RPMI7951 (cell line): ENCODE results near the gene LSM2. TPM values are rescaled to one million over a fixed set of nuclear protein-coding genes. Genes with fewer than 3 reads are reported as not detected.
A peak's percentile ranks its signal among the peaks of the same experiment; 100 is the strongest.
"Not testable (repeated sequence)": the region's sequence is repeated elsewhere in the genome, so short reads cannot be mapped to it uniquely, and the experiment has no call there.

Source experiments
- DNase-seq: peaks from one replicate; pipeline ENCODE4 v3.0.0-alpha.2; 2012; ENCODE audit warnings: low read depth
- total RNA-seq: library from RNA; depleted of rRNA; stranded (reverse); fragments of >200 nt; shearing (Covaris generic); gene quantifications from 2 replicates; pipeline ENCODE4 v1.2.3, GENCODE V29; 2014; rRNA removed

LSM2 gene
- total RNA-seq: 145 and 164 TPM in 2 replicates

DNA sequence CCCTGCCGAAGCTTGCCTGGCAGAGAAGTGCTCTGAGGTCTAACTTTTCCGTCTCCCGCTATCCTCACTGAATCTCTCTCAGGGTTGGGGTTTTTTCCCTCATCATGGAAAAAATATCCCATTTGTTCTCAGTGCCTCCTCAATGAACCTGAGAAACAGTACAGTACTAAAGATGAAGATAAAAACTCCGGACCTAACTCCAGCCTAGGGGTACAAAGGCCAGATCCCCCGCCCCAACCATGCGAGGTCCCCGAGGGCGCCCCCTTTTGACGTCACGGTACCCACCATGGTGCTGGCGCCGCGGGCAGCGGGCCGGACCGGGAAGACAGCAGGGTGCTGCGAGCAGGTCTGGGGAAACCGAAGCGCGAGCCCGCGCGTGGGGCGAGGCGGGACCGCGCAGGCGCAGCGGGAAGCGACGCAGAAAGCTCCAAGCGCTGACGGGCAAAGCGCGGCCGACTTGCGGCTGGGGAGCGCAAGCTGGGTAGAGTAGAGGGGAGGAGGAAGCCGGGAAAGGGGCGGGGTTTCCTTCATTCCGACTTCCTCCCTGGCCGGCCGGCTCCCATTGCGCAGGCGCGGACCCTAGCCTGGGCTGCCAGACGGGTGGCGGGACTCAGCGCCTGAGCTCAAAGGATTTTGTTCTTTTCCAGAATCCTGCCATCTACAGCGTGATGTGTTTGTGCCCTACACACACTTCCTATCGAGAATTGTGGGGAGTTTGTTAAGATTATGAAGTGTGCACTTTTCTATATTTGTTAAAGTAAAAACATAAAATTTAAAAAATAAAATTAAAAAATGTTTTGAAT, at the start of gene LSM2:
TSS of gene LSM2 (minus strand) at position 497 of the 803 bp plus-strand sequence. CDS start at position 288, 209 bp downstream.
- DNase-seq: peak; percentile 95

GRCh38 chr6:31851980-31852718, 45.4 kb upstream of the LSM2 start:
- DNase-seq: not testable (repeated sequence)

GRCh38 chr6:31851485-31851832, 44.7 kb upstream of the LSM2 start:
- DNase-seq: no peak

GRCh38 chr6:31850765-31851484, 44.2 kb upstream of the LSM2 start:
- DNase-seq: no peak

DNA sequence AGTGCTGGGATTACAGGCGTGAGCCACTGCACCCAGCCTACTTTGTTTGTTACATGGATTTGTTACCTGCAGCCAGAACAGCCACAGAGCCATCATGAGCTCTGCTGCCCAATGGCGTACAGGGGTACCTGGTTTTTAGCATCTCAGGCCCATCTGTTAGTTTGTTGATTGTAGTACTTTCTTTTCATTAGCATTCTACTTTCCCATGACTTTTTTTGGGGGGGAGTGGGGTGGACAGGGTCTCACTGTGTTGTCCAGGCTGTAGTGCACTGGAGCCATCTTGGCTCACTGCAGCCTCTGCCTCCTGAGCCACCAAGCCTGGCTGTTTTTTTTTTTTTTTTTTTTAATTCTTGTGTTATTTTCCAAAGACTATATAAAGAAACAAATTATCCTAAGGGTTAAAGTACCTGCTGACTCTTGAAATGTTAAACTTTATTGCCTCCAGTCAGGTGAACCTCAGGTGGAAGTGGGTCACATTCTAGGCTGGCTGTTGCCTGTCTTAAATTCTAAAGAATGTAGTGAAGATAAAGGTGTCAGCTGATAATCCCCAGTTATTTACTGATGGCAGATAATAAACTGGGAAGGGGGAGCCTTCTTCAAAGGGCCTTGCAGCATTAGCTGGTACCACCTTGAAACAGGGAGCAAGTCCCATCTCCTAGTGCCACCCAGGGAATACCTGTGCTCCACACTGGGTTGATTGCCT, 40.7 kb upstream of the LSM2 start:
- no peak for DNase-seq

- DNase-seq: no peak
Observed at GRCh38 chr6:31844507-31844906, 37.7 kb upstream of the LSM2 start.

GRCh38 chr6:31842053-31842452, 35.3 kb upstream of the LSM2 start:
- DNase-seq: no peak

DNA sequence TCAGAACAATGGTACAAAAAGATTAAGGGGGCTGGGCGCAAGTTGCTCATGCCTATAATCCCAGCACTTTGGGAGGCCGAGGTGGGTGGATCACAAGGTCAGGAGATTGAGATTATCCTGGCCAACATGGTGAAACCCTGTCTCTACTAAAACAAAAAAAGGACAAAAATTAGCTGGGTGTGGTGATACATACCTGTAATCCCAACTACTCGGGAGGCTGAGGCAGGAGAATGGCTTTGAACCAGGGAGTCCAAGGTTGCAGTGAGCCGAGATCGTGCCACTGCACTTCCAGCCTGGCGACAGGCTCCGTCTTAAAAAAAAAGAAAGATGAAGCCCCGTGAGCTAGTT, 33.0 kb upstream of the LSM2 start:
- not testable (repeated sequence) for DNase-seq

DNA sequence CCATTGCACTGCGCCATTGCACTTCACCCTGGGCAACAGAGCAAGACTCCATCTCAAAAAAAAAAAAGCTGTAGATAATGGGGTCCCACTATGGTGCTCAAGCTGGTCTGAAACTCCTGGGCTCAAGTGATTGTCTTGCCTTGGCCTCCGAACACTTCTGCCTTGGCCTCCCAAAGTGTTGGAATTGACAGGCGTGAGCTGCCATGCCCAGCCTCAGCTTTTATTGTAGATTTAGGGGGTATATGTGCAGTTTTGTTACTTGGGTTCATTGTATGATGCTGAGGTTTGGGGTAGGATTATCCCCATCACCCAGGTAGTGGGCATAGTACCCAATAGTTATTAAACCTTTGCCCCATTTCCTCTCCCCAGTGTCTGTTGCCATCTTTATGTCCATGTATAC, 32.2 kb upstream of the LSM2 start:
- no peak for DNase-seq

GRCh38 chr6:31838114-31838553, 31.4 kb upstream of the LSM2 start:
- not testable (repeated sequence) for DNase-seq

GRCh38 chr6:31837369-31838113, 30.8 kb upstream of the LSM2 start:
- peak; percentile 16 for DNase-seq

DNA sequence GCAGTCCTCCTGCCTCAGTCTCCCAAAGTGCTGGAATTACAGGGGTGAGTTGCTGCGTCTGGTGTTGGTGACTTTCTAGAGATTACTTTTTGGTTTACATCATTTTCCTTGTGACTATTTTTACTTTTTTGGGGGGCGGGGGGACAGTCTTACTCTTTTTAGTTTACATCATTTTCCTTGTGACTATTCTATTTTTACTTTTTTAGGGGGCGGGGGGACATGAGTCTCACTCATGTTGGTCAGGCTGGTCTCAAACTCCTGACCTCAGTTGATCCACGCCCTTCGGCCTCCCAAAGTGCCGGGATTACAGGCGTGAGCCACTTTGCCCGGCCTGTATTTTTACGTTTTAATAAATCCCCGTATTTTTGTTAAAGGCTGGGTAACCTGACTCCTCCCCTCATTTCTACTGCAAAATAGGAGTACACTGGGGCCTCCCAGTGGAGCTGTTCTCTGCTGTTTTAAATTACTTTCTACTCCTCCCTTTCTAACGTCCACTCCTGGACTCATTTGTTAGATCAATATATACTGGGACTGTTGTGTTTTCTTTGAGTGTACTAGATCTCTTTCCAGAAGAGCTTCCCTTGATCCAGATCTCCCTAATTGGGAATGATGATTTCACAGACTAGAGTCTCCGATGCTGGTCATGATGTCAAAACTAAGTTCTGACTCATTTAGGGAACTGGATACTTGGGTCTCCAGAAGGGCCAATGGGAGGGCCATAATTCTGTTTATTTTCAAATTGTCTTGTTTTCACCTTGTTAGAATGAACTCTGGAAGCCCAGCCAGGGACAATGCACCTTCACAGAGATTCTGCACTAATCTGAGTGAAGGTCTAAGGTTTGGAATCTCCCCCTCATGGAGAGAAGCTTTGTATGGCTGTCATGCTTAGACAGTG, 30.0 kb upstream of the LSM2 start:
- DNase-seq: peak; percentile 42

- DNase-seq: no peak
Observed at GRCh38 chr6:31836047-31836473, 29.3 kb upstream of the LSM2 start.

- peak; percentile 90 for DNase-seq
Observed at GRCh38 chr6:31834367-31835250, 27.8 kb upstream of the LSM2 start.

DNA sequence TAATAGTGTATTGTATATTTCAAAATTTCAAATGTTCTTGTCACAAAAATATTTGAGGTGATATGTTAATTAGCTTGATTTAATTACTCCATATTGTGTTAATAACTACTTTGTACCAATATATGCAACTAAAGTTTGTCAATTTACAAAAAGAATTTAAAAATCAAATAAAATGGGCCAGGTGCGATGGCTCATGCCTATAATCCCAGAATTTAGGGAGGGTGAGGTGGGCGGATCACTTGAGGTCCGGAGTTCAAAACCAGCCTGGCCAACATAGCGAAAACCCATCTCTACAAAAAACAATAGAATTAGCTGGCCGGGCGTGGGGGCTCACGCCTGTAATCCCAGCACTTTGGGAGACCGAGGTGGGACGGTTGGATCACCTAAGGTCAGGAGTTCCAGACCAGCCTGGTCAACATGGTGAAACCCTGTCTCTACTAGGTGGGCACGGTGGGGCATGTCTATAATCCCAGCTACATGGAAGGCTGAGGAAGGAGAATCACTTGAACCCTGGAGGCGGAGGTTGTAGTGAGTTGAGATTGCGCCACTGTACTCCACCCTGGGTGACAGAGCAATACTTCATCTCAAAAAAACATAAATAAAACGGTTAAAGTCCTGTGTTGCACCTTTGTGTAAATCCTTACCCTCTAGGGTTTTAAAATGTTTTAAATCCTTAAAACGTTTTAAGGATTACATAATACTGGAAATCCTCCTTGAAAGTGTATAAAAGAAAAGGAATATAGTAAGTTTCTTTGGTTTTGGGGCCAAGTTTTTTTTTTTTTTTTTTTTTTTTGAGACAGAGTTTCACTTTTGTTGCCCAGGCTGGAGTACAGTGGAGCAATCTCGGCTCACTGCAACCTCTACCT, 24.8 kb upstream of the LSM2 start:
- no peak for DNase-seq

DNA sequence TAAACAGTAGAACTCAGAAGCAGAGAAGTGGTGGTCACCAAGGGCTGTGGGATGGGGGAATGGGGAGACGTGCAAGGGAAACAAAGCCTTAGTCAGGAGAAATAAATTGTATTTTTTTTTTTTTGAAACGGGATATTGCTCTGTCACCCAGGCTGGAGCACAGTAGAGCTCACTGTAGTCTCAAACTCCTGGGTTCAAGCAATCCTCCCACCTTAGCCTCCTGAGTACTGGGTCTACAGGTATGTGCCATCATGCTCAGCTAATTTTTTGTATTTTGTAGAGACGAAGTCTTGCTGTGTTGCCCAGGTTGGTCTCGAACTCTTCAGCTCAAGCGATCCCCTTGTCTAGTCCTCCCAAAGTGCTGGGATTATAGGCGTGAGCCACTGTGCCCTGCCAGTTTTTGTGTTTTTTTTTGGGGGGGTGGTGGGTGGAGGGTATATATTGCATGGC, 24.1 kb upstream of the LSM2 start:
- DNase-seq: no peak

DNA sequence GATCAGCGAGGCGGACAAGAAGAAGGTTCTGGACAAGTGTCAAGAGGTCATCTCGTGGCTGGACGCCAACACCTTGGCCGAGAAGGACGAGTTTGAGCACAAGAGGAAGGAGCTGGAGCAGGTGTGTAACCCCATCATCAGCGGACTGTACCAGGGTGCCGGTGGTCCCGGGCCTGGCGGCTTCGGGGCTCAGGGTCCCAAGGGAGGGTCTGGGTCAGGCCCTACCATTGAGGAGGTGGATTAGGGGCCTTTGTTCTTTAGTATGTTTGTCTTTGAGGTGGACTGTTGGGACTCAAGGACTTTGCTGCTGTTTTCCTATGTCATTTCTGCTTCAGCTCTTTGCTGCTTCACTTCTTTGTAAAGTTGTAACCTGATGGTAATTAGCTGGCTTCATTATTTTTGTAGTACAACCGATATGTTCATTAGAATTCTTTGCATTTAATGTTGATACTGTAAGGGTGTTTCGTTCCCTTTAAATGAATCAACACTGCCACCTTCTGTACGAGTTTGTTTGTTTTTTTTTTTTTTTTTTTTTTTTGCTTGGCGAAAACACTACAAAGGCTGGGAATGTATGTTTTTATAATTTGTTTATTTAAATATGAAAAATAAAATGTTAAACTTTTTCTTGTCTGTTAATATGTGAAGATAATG, 23.0 kb upstream of the LSM2 start:
- peak; percentile 61 for DNase-seq
